Neutrophil (primary cell): ENCODE data around the gene RPS19.
A peak's percentile ranks its signal among the peaks of the same experiment; 100 is the strongest.

Experiments
- H3K27ac ChIP-seq: fragments of 200-600 bp; sonication (generic); 2 replicates; pipeline ENCODE4 v1.5.1; 2016; ENCODE audit warnings: mild to moderate bottlenecking, moderate library complexity
- H3K27me3 ChIP-seq: fragments of 200-600 bp; sonication (generic); 2 replicates; pipeline ENCODE4 v1.6.0; 2016; ENCODE audit warnings: mild to moderate bottlenecking
- H3K36me3 ChIP-seq: fragments of 200-600 bp; sonication (generic); 2 replicates; pipeline ENCODE4 v1.5.1; 2017
- H3K4me1 ChIP-seq, 2 experiments: fragments of 200-600 bp in 1 of 2; sonication (generic) in 1 of 2; 1 replicate in 1 of 2; 2 replicates in 1 of 2; pipeline versions ENCODE4 v1.5.1 to v1.6.1; 2013 to 2016; ENCODE audit warnings: low read depth in 1 of 2, low read length in 1 of 2, mild to moderate bottlenecking in 1 of 2, moderate library complexity in 1 of 2; ENCODE audit not compliant: control insufficient read depth in 1 of 2, insufficient read depth in 1 of 2
- H3K4me3 ChIP-seq, 2 experiments: fragments of 200-600 bp in 1 of 2; sonication (generic) in 1 of 2; 1 replicate in 1 of 2; 2 replicates in 1 of 2; pipeline ENCODE4 v1.5.1; 2013 to 2016; ENCODE audit warnings: low read depth in 1 of 2, low read length in 1 of 2, mild to moderate bottlenecking in 1 of 2, moderate library complexity in 1 of 2
- H3K9me3 ChIP-seq: fragments of 200-600 bp; sonication (generic); 2 replicates; pipeline ENCODE4 v1.5.1; 2016
- TF ChIP-seq, protein P1 (sequence below): fragments of 200-600 bp; sonication (generic); IDR thresholded peaks from 2 replicates; pipeline ENCODE4 v1.5.1; 2016; ENCODE audit warnings: antibody characterized with exemption

RPS19 gene

DNA sequence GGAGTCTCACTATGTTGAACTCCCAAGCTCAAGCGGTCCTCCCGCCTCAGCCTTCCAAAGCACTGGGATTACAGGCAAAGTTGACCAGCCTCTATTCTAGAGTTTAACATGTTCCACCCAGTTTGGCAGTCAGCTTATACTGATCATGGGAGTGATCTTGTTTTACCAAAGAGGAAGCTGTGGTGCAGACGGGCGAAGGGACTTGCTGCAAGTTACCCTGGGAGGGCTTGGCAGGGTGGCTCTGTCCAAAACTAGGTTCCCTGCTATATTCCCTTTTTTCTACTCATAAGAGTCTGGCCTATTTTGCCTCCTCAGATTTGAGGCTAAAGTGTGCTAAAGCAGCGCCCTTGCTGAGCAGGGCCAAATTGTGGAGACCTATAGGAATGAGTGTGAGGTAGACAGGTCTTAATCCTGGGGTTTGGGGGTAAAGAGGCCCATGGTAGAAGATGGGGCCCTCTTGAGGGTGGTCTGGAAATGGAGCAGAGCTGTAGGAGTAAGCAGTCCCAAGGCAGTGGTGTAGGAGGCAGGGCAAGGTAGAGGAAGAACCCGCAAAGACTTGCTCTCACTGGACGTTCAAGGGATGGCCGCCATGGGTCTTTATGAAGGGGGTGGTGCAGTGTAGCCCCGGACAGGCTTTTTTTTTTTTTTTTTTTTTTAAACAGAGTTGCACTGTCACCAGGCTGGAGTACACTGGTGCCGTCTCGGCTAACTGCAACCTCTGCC is 3.3 kb downstream of the RPS19 start:
- no peak overlapping the region for H3K4me3 ChIP-seq
- H3K4me1 ChIP-seq = peaks cover 35 to 37% of the 10 kb centered on the region in 2 experiments
- no peaks in the 10 kb centered on the region for H3K27me3 ChIP-seq
- H3K9me3 ChIP-seq = no peaks in the 10 kb centered on the region
- H3K27ac ChIP-seq = no peak overlapping the region
- peaks cover 13% of the 10 kb centered on the region for H3K36me3 ChIP-seq
- TF ChIP-seq, protein P1, sequence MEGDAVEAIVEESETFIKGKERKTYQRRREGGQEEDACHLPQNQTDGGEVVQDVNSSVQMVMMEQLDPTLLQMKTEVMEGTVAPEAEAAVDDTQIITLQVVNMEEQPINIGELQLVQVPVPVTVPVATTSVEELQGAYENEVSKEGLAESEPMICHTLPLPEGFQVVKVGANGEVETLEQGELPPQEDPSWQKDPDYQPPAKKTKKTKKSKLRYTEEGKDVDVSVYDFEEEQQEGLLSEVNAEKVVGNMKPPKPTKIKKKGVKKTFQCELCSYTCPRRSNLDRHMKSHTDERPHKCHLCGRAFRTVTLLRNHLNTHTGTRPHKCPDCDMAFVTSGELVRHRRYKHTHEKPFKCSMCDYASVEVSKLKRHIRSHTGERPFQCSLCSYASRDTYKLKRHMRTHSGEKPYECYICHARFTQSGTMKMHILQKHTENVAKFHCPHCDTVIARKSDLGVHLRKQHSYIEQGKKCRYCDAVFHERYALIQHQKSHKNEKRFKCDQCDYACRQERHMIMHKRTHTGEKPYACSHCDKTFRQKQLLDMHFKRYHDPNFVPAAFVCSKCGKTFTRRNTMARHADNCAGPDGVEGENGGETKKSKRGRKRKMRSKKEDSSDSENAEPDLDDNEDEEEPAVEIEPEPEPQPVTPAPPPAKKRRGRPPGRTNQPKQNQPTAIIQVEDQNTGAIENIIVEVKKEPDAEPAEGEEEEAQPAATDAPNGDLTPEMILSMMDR = no peak

- no peaks in the 10 kb centered on the region for H3K9me3 ChIP-seq
- peaks cover 27 to 30% of the 10 kb centered on the region in 2 experiments for H3K4me1 ChIP-seq
- no peaks in the 10 kb centered on the region for H3K27me3 ChIP-seq
- H3K4me3 ChIP-seq = no peak overlapping the region
- TF ChIP-seq, protein P1 = no peak
- H3K27ac ChIP-seq = no peak overlapping the region
- H3K36me3 ChIP-seq = peaks cover 13% of the 10 kb centered on the region
Measured at GRCh38 chr19:41864374-41864773, 4.3 kb downstream of the RPS19 start.

DNA sequence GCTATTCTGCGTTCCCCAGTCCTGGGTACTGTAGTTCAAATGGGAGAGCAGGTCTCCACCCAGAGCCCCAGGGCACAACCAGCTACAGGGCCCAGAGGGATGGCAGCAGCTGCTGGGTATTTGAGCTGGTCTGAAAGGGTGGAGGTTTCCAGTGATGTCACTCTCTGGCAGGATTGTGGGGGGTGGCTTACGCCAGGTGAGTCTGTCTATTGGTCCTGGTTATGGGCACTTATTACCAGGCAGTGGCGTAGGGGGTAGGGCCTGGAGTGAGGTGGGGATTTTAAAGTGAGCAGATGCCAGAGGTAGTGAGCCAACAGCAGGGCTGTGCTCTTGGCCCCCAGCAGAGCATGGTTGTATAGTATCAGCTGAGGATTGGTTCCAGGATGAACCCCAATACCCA is 6.2 kb downstream of the RPS19 start:
- TF ChIP-seq, protein P1 = no peak
- H3K27ac ChIP-seq = peak overlapping the region; percentile 46
- peaks cover 27 to 31% of the 10 kb centered on the region in 2 experiments for H3K4me1 ChIP-seq
- no peak overlapping the region for H3K4me3 ChIP-seq
- H3K9me3 ChIP-seq = no peaks in the 10 kb centered on the region
- H3K27me3 ChIP-seq = no peaks in the 10 kb centered on the region
- peaks cover 13% of the 10 kb centered on the region for H3K36me3 ChIP-seq

- peaks cover 6% of the 10 kb centered on the region for H3K36me3 ChIP-seq
- H3K4me3 ChIP-seq = no peak overlapping the region
- H3K27ac ChIP-seq = no peak overlapping the region
- H3K9me3 ChIP-seq = no peaks in the 10 kb centered on the region
- H3K27me3 ChIP-seq = no peaks in the 10 kb centered on the region
- H3K4me1 ChIP-seq = peaks cover 41 to 45% of the 10 kb centered on the region in 2 experiments
- TF ChIP-seq, protein P1 = no peak
Measured at GRCh38 chr19:41868120-41868988, 8.3 kb downstream of the RPS19 start.

DNA sequence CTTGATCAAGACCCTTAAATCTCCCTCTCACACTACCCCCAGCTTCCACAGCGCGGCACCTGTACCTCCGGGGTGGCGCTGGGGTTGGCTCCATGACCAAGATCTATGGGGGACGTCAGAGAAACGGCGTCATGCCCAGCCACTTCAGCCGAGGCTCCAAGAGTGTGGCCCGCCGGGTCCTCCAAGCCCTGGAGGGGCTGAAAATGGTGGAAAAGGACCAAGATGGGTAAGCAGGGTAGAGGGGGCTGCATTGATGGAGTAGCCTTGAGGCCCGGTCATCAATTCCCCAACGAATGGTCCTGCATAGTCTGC is 8.9 kb downstream of the RPS19 start:
- TF ChIP-seq, protein P1 = no peak
- no peaks in the 10 kb centered on the region for H3K27me3 ChIP-seq
- H3K4me1 ChIP-seq = peaks cover 47 to 49% of the 10 kb centered on the region in 2 experiments
- H3K4me3 ChIP-seq = no peak overlapping the region
- H3K36me3 ChIP-seq = peaks cover 6% of the 10 kb centered on the region
- H3K27ac ChIP-seq = no peak overlapping the region
- no peaks in the 10 kb centered on the region for H3K9me3 ChIP-seq
